Naive thymus-derived CD4-positive, alpha-beta T cell (primary cell): ENCODE results near the gene TMEM240. TPM values are rescaled to one million over a fixed set of nuclear protein-coding genes. Genes with fewer than 3 reads are reported as not detected.
"Not testable (repeated sequence)": the region's sequence is repeated elsewhere in the genome, so short reads cannot be mapped to it uniquely, and the experiment has no call there.

Experiments used
- ATAC-seq: fragments of 150-1000 bp; cut with Tn5 transposase; 2 replicates; pipeline ENCODE4 v1.10.0; 2021; ENCODE audit warnings: mild to moderate bottlenecking, moderate library complexity
- CTCF ChIA-PET: fragments of 350-600 bp; sonication (Branson Sonifier 250); formaldehyde crosslinking; loops from one replicate; lab custom pipeline; 2021; ENCODE audit warnings: antibody characterized with exemption; lab: Charles Lee
- POLR2A ChIA-PET: fragments of 350-600 bp; sonication (Branson Sonifier 250); formaldehyde crosslinking; loops from one replicate; lab custom pipeline; 2021; ENCODE audit warnings: antibody characterized with exemption, inconsistent platforms; lab: Charles Lee
- DNase-seq, 9 donors: peaks; one replicate each; pipeline versions ENCODE4 v3.0.0 to v3.0.0-alpha.2; 2020 to 2022; ENCODE audit warnings: mixed read lengths in 1 of 9
- H3K27ac ChIP-seq: one replicate; pipeline ENCODE4 v1.7.0; 2013; ENCODE audit warnings: mild to moderate bottlenecking, low read depth, low read length, moderate library complexity
- H3K27me3 ChIP-seq, 2 donors: one replicate each; pipeline ENCODE4 v1.7.0; 2013; ENCODE audit warnings: low read length in 2 of 2, mild to moderate bottlenecking in 2 of 2, moderate library complexity in 2 of 2; ENCODE audit not compliant: control insufficient read depth in 2 of 2, insufficient read depth in 2 of 2
- H3K36me3 ChIP-seq, 3 experiments: 1 replicate in 2 of 3; 2 replicates in 1 of 3; pipeline ENCODE4 v1.7.0; 2013; ENCODE audit warnings: low read length in 3 of 3, mild to moderate bottlenecking in 3 of 3, moderate library complexity in 1 of 3; ENCODE audit not compliant: insufficient read depth in 3 of 3, control insufficient read depth in 2 of 3
- H3K4me1 ChIP-seq, 2 donors: one replicate each; pipeline ENCODE4 v1.7.0; 2013; ENCODE audit warnings: low read length in 2 of 2, mild to moderate bottlenecking in 2 of 2, moderate library complexity in 1 of 2; ENCODE audit not compliant: control insufficient read depth in 2 of 2, insufficient read depth in 2 of 2
- H3K4me3 ChIP-seq: 2 replicates; pipeline ENCODE4 v1.7.0; 2013; ENCODE audit warnings: mild to moderate bottlenecking, low read length
- H3K9me3 ChIP-seq, 3 experiments: 1 replicate in 2 of 3; 2 replicates in 1 of 3; pipeline ENCODE4 v1.7.0; 2013; ENCODE audit warnings: low read length in 3 of 3; ENCODE audit not compliant: control insufficient read depth in 2 of 3
- H3K27ac Mint-ChIP-seq, 9 donors: one replicate each; pipeline ENCODE4 v1.8.0; 2020 to 2022; ENCODE audit warnings: mixed read lengths in 9 of 9, mild to moderate bottlenecking in 8 of 9, moderate library complexity in 5 of 9, inconsistent platforms in 2 of 9
- H3K27me3 Mint-ChIP-seq, 5 donors: one replicate each; pipeline ENCODE4 v1.8.0; 2021 to 2022; ENCODE audit warnings: mixed read lengths in 5 of 5, mild to moderate bottlenecking in 1 of 5
- H3K36me3 Mint-ChIP-seq, 5 donors: one replicate each; pipeline ENCODE4 v1.8.0; 2020 to 2022; ENCODE audit warnings: mixed read lengths in 5 of 5, mild to moderate bottlenecking in 3 of 5, inconsistent platforms in 1 of 5
- H3K4me1 Mint-ChIP-seq, 7 donors: one replicate each; pipeline ENCODE4 v1.8.0; 2020 to 2022; ENCODE audit warnings: mixed read lengths in 7 of 7, mild to moderate bottlenecking in 3 of 7, inconsistent platforms in 1 of 7
- H3K4me3 Mint-ChIP-seq, 10 donors: one replicate each; pipeline ENCODE4 v1.8.0; 2020 to 2022; ENCODE audit warnings: mild to moderate bottlenecking in 10 of 10, mixed read lengths in 10 of 10, moderate library complexity in 6 of 10, inconsistent platforms in 2 of 10
- H3K9me3 Mint-ChIP-seq, 11 donors: one replicate each; pipeline ENCODE4 v1.8.0; 2020 to 2022; ENCODE audit warnings: mixed read lengths in 11 of 11, mild to moderate bottlenecking in 4 of 11, inconsistent platforms in 1 of 11, moderate library complexity in 1 of 11
- intact Hi-C, 2 donors: fragments of 100-400 bp; cut with micrococcal nuclease; formaldehyde crosslinking; loops; one replicate each; pipeline ENCODE4 v1.15.1; 2023
- polyA plus RNA-seq, 2 donors: library from polyadenylated mRNA; unstranded; fragments of 300-500 nt; fragmentation: Illumina TruSeq; gene quantifications; one replicate each; pipeline ENCODE4 v1.2.3, GENCODE V29; 2021
- total RNA-seq, 6 experiments: library from RNA in 5 of 6; stranded (reverse) in 5 of 6; gene quantifications; 1 replicate in 5 of 6; 2 replicates in 1 of 6; pipeline ENCODE4 v1.2.3 and lab custom pipeline; 2021 to 2026

TMEM240 gene
- total and polyA plus RNA-seq, 7 experiments from 2014 or later: 0.66 to 2.8 (median 1.1) TPM; not detected in 2

DNA sequence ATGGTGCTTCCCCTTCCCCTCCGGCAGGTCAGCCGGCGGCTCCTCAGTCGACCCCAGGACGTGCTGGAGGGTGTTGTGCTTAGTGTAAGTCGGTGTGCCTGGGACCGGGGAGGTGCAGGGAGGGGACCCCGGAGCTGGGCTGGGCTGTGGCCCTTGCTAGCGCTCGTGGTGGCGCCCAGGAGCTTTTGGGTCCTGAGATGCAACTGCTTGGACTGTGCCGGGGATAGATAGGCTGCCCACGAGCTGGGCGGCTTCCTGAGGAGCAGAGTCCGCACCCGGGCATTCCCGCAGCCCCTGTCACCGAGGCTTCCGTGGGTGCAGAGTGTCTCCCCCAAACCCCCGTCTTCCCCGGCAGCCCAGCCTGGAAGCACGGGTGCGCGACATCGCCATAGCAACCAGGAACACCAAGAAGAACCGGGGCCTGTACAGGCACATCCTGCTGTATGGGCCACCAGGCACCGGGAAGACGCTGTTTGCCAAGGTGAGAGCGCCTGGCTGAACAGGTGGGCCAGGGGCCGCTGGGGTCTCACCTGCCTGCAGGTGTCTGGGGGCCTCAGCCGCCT, 54.6 kb downstream of the TMEM240 start:
- H3K27me3 Mint-ChIP-seq, DNase-seq, H3K4me3 ChIP-seq, ATAC-seq, H3K9me3 ChIP-seq, H3K4me1 Mint-ChIP-seq, H3K27ac ChIP-seq, CTCF ChIA-PET, H3K9me3 Mint-ChIP-seq, H3K4me1 ChIP-seq, H3K27me3 ChIP-seq, H3K27ac Mint-ChIP-seq, POLR2A ChIA-PET, intact Hi-C loops, H3K4me3 Mint-ChIP-seq: not testable (repeated sequence)
- H3K36me3 Mint-ChIP-seq: peaks cover 0 to 16% (median 0%) of the 10 kb centered on the region in 5 donors
- peaks cover 0 to 74% (median 8%) of the 10 kb centered on the region in 3 experiments for H3K36me3 ChIP-seq

DNA sequence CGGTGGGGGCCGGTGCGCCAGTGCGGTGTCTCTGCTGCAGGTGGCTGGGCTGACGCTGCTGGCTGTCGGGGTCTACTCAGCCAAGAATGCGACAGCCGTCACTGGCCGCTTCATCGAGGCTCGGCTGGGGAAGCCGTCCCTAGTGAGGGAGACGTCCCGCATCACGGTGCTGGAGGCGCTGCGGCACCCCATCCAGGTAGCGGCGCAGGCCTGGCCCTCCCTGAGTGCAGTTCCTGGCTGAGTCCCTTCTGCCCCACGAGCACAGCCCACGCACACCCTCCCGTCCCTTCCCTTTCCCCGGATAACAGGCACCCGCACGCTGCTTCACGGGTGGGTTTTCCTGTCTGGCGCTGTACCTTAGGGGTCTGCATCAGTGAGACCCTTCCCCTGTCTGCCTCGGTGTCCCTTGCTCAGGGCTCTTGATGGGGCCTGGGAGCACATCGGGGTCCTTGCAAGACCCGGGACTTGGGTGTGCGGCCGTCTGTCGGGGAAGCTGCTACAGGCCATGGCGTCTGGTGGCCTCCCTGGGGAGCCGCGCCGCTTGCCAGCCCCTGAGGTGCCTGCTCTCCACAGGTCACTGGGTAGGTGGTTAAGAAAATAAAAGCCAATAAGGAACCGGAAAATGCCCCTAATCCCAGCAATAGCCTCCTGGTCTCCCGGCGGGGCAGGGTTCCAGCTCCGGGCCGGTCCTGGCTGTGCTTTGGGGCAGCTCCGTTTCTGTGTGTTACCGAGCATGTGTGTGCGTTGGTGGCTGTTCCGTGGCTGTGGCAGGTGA, 55.3 kb downstream of the TMEM240 start:
- H3K27me3 ChIP-seq, H3K27ac ChIP-seq, H3K27me3 Mint-ChIP-seq, H3K4me3 Mint-ChIP-seq, H3K9me3 Mint-ChIP-seq, POLR2A ChIA-PET, DNase-seq, H3K9me3 ChIP-seq, intact Hi-C loops, ATAC-seq, H3K4me1 ChIP-seq, H3K27ac Mint-ChIP-seq, H3K4me1 Mint-ChIP-seq, CTCF ChIA-PET, H3K4me3 ChIP-seq: not testable (repeated sequence)
- peaks cover 0 to 72% (median 8%) of the 10 kb centered on the region in 3 experiments for H3K36me3 ChIP-seq
- peaks cover 0 to 13% (median 0%) of the 10 kb centered on the region in 5 donors for H3K36me3 Mint-ChIP-seq

Other genes with a start within 250 kb of the TMEM240 start
- gene ACAP3, start 232.7 kb downstream of the TMEM240 start, total RNA-seq: 10 to 100 TPM; 51.5 to 70.8 (median 58.2) TPM
- 1 to 10 TPM; 3.2 to 5.9 TPM for gene ACAP3, start 232.7 kb downstream of the TMEM240 start, polyA plus RNA-seq
- gene PUSL1, start 232.0 kb downstream of the TMEM240 start, total RNA-seq: 10 to 100 TPM; 17.7 to 25.4 (median 19.4) TPM
- gene PUSL1, start 232.0 kb downstream of the TMEM240 start, polyA plus RNA-seq: 10 to 100 TPM; 16.2 to 26.1 TPM
- gene INTS11, start 216.0 kb downstream of the TMEM240 start, total RNA-seq: 100 to 1,000 TPM; 126 to 187 (median 161) TPM
- 10 to 100 TPM; 62.8 to 74.0 TPM for gene INTS11, start 216.0 kb downstream of the TMEM240 start, polyA plus RNA-seq
- 10 to 100 TPM; 11.5 to 29.3 (median 19.1) TPM for gene CPTP, start 215.8 kb downstream of the TMEM240 start, total RNA-seq
- gene CPTP, start 215.8 kb downstream of the TMEM240 start, polyA plus RNA-seq: 10 to 100 TPM; 17.7 to 26.5 TPM
- 1 to 10 TPM; 1.1 to 2.6 (median 1.8) TPM for gene TAS1R3, start 209.3 kb downstream of the TMEM240 start, total RNA-seq
- gene TAS1R3, start 209.3 kb downstream of the TMEM240 start, polyA plus RNA-seq: under 1 TPM in 1 of 2 donors, not detected in 1; 0.32 TPM
- 10 to 100 TPM; 40.2 to 54.9 (median 45.9) TPM for gene DVL1, start 191.2 kb downstream of the TMEM240 start, total RNA-seq
- gene DVL1, start 191.2 kb downstream of the TMEM240 start, polyA plus RNA-seq: 1 to 10 TPM in 1 of 2 donors, under 1 TPM in 1; 0.78 to 1.1 TPM
- 1 to 10 TPM in 3 of 5 experiments, under 1 TPM in 2; 0.39 to 2.2 (median 1.0) TPM for gene MXRA8, start 182.1 kb downstream of the TMEM240 start, total RNA-seq
- under 1 TPM; 0.41 to 0.66 TPM for gene MXRA8, start 182.1 kb downstream of the TMEM240 start, polyA plus RNA-seq
- 100 to 1,000 TPM in 1 of 5 experiments, 10 to 100 TPM in 4; 53.8 to 107 (median 64.5) TPM for gene AURKAIP1, start 165.4 kb downstream of the TMEM240 start, total RNA-seq
- gene AURKAIP1, start 165.4 kb downstream of the TMEM240 start, polyA plus RNA-seq: 100 to 1,000 TPM; 135 to 160 TPM
- 100 to 1,000 TPM; 130 to 403 (median 278) TPM for gene CCNL2, start 141.3 kb downstream of the TMEM240 start, total RNA-seq
- 10 to 100 TPM; 16.3 to 38.3 TPM for gene CCNL2, start 141.3 kb downstream of the TMEM240 start, polyA plus RNA-seq
- gene MRPL20, start 133.3 kb downstream of the TMEM240 start, total RNA-seq: 100 to 1,000 TPM in 4 of 5 experiments, 10 to 100 TPM in 1; 91.2 to 135 (median 122) TPM
- 100 to 1,000 TPM; 221 to 239 TPM for gene MRPL20, start 133.3 kb downstream of the TMEM240 start, polyA plus RNA-seq
- gene ANKRD65, start 119.3 kb downstream of the TMEM240 start, total RNA-seq: not detected
- gene ANKRD65, start 119.3 kb downstream of the TMEM240 start, polyA plus RNA-seq: not detected
- 1 to 10 TPM in 1 of 5 experiments, under 1 TPM in 1, not detected in 3; 0.15 to 1.2 TPM for gene VWA1, start 104.9 kb downstream of the TMEM240 start, total RNA-seq
- gene VWA1, start 104.9 kb downstream of the TMEM240 start, polyA plus RNA-seq: not detected
- 1 to 10 TPM in 4 of 5 experiments, under 1 TPM in 1; 0.61 to 2.0 (median 1.4) TPM for gene ATAD3C, start 90.9 kb downstream of the TMEM240 start, total RNA-seq
- under 1 TPM; 0.64 to 0.76 TPM for gene ATAD3C, start 90.9 kb downstream of the TMEM240 start, polyA plus RNA-seq
- gene ATAD3B, start 68.9 kb downstream of the TMEM240 start, total RNA-seq: 10 to 100 TPM; 42.5 to 53.8 (median 51.7) TPM
- gene ATAD3B, start 68.9 kb downstream of the TMEM240 start, polyA plus RNA-seq: 1 to 10 TPM; 4.5 to 6.1 TPM
- 10 to 100 TPM; 21.0 to 41.3 (median 22.9) TPM for gene ATAD3A, start 28.5 kb downstream of the TMEM240 start, total RNA-seq
- gene ATAD3A, start 28.5 kb downstream of the TMEM240 start, polyA plus RNA-seq: 10 to 100 TPM in 1 of 2 donors, 1 to 10 TPM in 1; 5.4 to 11.6 TPM
- 100 to 1,000 TPM; 121 to 148 (median 137) TPM for gene SSU72, start 34.2 kb upstream of the TMEM240 start, total RNA-seq
- 100 to 1,000 TPM; 211 to 267 TPM for gene SSU72, start 34.2 kb upstream of the TMEM240 start, polyA plus RNA-seq
- gene FNDC10, start 59.5 kb upstream of the TMEM240 start, total RNA-seq: 10 to 100 TPM in 1 of 5 experiments, 1 to 10 TPM in 4; 3.2 to 10.7 (median 4.0) TPM
- 1 to 10 TPM; 1.3 to 1.6 TPM for gene FNDC10, start 59.5 kb upstream of the TMEM240 start, polyA plus RNA-seq
- 100 to 1,000 TPM in 2 of 5 experiments, 10 to 100 TPM in 3; 45.6 to 129 (median 65.7) TPM for gene MIB2, start 74.9 kb upstream of the TMEM240 start, total RNA-seq
- 10 to 100 TPM; 23.4 to 36.7 TPM for gene MIB2, start 74.9 kb upstream of the TMEM240 start, polyA plus RNA-seq
- gene MMP23B, start 91.5 kb upstream of the TMEM240 start, total RNA-seq: 10 to 100 TPM in 1 of 5 experiments, 1 to 10 TPM in 4; 2.7 to 12.8 (median 4.2) TPM
- gene MMP23B, start 91.5 kb upstream of the TMEM240 start, polyA plus RNA-seq: not detected
- gene CDK11B, start 118.4 kb upstream of the TMEM240 start, total RNA-seq: 10 to 100 TPM; 32.3 to 45.4 (median 41.9) TPM
- 10 to 100 TPM; 11.8 to 16.5 TPM for gene CDK11B, start 118.4 kb upstream of the TMEM240 start, polyA plus RNA-seq
- 100 to 1,000 TPM in 2 of 5 experiments, 10 to 100 TPM in 3; 69.9 to 138 (median 76.7) TPM for gene SLC35E2B, start 152.2 kb upstream of the TMEM240 start, total RNA-seq
- gene SLC35E2B, start 152.2 kb upstream of the TMEM240 start, polyA plus RNA-seq: 10 to 100 TPM; 45.4 to 66.3 TPM
- gene CDK11A, start 183.7 kb upstream of the TMEM240 start, total RNA-seq: 100 to 1,000 TPM in 4 of 5 experiments, 10 to 100 TPM in 1; 91.5 to 218 (median 157) TPM
- gene CDK11A, start 183.7 kb upstream of the TMEM240 start, polyA plus RNA-seq: 10 to 100 TPM in 1 of 2 donors, 1 to 10 TPM in 1; 9.8 to 17.2 TPM
- gene NADK, start 237.8 kb upstream of the TMEM240 start, total RNA-seq: 100 to 1,000 TPM in 1 of 5 experiments, 10 to 100 TPM in 4; 45.2 to 115 (median 50.3) TPM
- gene NADK, start 237.8 kb upstream of the TMEM240 start, polyA plus RNA-seq: 10 to 100 TPM; 14.7 to 24.0 TPM